ENCODE results near the gene RTL3.

Gene RTL3

DNA sequence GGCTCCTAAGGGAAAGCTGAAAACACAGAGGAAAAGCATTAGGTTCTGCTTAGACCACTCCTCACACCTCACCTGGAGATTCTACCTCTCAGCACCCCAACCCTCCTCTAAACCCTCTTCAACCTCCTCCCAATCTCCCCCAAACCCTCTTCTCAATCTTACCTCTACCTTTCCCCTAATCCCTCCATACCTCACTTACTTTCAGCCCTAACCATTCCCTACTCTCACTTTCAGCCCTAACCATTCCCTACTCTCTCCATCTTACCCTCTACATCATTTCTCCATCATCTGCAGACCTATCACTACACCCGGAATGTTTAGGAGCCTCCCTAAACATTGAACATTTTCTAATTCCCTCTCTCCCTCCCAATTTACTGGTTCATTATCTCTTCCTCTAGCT is 3.5 kb downstream of the RTL3 start:
- no peak overlapping the region for H2BK15ac ChIP-seq (ENCODE audit: low read length)
- no peak overlapping the region for H3K27ac ChIP-seq (replicated peaks; ENCODE audit: low read length)
- no peak overlapping the region for H4K8ac ChIP-seq (ENCODE audit: low read depth, low read length)
- no peaks in the 10 kb centered on the region for H3K36me3 ChIP-seq (replicated peaks in 1 of 2; ENCODE audit: control insufficient read depth in 2 of 2, insufficient read depth in 2 of 2, low read length in 2 of 2)
- H3K79me1 ChIP-seq (ENCODE audit: low read depth, low read length), result no peaks in the 10 kb centered on the region
- H2BK120ac ChIP-seq (ENCODE audit: low read depth, low read length), result no peak overlapping the region
- no peak overlapping the region for H3K18ac ChIP-seq (ENCODE audit: low read length)
- no peak overlapping the region for H3K4ac ChIP-seq (ENCODE audit: low read length)
- H2AK5ac ChIP-seq (ENCODE audit: low read depth, low read length), result no peak overlapping the region
- no peak overlapping the region for H3K9ac ChIP-seq (ENCODE audit: low read depth, low read length, poor library complexity)
- H4K91ac ChIP-seq (ENCODE audit: low read depth, low read length, poor library complexity), result no peak overlapping the region
- no peak overlapping the region for H3K23ac ChIP-seq (ENCODE audit: low read depth, low read length, poor library complexity)
- H3K9me3 ChIP-seq (replicated peaks in 1 of 2; ENCODE audit: control insufficient read depth in 2 of 2, insufficient read depth in 1 of 2, low read depth in 1 of 2, low read length in 2 of 2), result no peaks in the 10 kb centered on the region
- WGBS, 2 donors (ENCODE audit: extremely low coverage in 2 of 2, insufficient read length in 2 of 2, insufficient replicate concordance in 1 of 2), result no CpG with 5 or more reads among the region's 1 CpG
- H3K4me1 ChIP-seq (ENCODE audit: control insufficient read depth in 2 of 2, insufficient read depth in 1 of 2, low read depth in 1 of 2, low read length in 2 of 2), result no peaks in the 10 kb centered on the region
- H3K14ac ChIP-seq (ENCODE audit: low read length), result no peak overlapping the region
- H3K27me3 ChIP-seq (ENCODE audit: control insufficient read depth in 3 of 3, insufficient read depth in 3 of 3, low read depth in 1 of 3, low read length in 3 of 3), result no peaks in the 10 kb centered on the region
- H3K4me3 ChIP-seq (ENCODE audit: low read length in 2 of 2), result no peak overlapping the region
- H2BK12ac ChIP-seq (ENCODE audit: low read length), result no peak overlapping the region
- no peak overlapping the region for H2AFZ ChIP-seq (ENCODE audit: low read length)
- no peak overlapping the region for H2BK5ac ChIP-seq (ENCODE audit: low read length)
- no peak overlapping the region for H3K4me2 ChIP-seq (ENCODE audit: insufficient read depth, low read length, poor library complexity, severe bottlenecking)
- DNase-seq (ENCODE audit: low spot score), result no peak

DNA sequence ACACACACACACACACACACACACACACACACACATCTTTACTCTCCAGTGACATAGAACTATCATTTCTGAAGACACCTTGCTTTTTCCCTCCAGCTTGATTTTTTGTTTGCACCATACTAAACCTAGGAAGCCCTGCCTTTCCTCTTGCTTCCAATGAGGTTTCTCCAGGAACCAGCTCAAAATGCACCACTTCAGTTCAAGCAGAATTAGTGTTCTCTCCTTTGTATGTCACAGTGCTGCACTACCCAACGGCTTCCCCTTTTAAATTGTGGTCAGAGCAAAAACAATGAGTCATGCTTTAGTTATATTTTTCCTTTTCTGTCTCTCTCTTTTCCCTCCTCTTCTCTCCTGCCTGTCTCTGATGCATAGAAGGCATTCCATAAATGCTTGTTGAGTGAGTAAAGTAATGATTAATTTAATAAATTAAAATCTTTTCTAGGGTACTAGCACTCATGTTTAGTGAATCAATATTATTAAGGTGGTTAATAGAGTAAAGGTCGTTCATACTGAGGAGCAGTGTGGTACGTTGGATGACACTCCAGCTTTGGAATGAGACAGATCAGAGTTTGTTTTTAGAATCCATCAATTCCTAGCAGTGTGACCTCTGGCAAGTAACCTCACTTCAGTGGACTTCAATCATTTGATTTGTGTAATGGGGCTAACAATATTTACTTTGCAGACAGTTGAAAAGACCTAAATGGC is 5.9 kb downstream of the RTL3 start:
- H2BK120ac ChIP-seq (ENCODE audit: low read depth, low read length), result no peak overlapping the region
- H3K79me1 ChIP-seq (ENCODE audit: low read depth, low read length), result no peaks in the 10 kb centered on the region
- H3K18ac ChIP-seq (ENCODE audit: low read length), result no peak overlapping the region
- H4K91ac ChIP-seq (ENCODE audit: low read depth, low read length, poor library complexity), result no peak overlapping the region
- no peak overlapping the region for H3K14ac ChIP-seq (ENCODE audit: low read length)
- no peak overlapping the region for H2AFZ ChIP-seq (ENCODE audit: low read length)
- no peak overlapping the region for H2AK5ac ChIP-seq (ENCODE audit: low read depth, low read length)
- H2BK5ac ChIP-seq (ENCODE audit: low read length), result no peak overlapping the region
- H3K27ac ChIP-seq (replicated peaks; ENCODE audit: low read length), result no peak overlapping the region
- H2BK12ac ChIP-seq (ENCODE audit: low read length), result no peak overlapping the region
- H3K4me3 ChIP-seq (ENCODE audit: low read length in 2 of 2), result no peak overlapping the region
- H3K4me2 ChIP-seq (ENCODE audit: insufficient read depth, low read length, poor library complexity, severe bottlenecking), result no peak overlapping the region
- H4K8ac ChIP-seq (ENCODE audit: low read depth, low read length), result no peak overlapping the region
- no peak overlapping the region for H2BK15ac ChIP-seq (ENCODE audit: low read length)
- no peak overlapping the region for H3K4ac ChIP-seq (ENCODE audit: low read length)
- no peaks in the 10 kb centered on the region for H3K36me3 ChIP-seq (replicated peaks in 1 of 2; ENCODE audit: control insufficient read depth in 2 of 2, insufficient read depth in 2 of 2, low read length in 2 of 2)
- DNase-seq (ENCODE audit: low spot score), result no peak
- H3K9me3 ChIP-seq (replicated peaks in 1 of 2; ENCODE audit: control insufficient read depth in 2 of 2, insufficient read depth in 1 of 2, low read depth in 1 of 2, low read length in 2 of 2), result no peaks in the 10 kb centered on the region
- H3K4me1 ChIP-seq (ENCODE audit: control insufficient read depth in 2 of 2, insufficient read depth in 1 of 2, low read depth in 1 of 2, low read length in 2 of 2), result no peaks in the 10 kb centered on the region
- H3K23ac ChIP-seq (ENCODE audit: low read depth, low read length, poor library complexity), result no peak overlapping the region
- no CpG with 5 or more reads among the region's 3 CpGs for WGBS, 2 donors (ENCODE audit: extremely low coverage in 2 of 2, insufficient read length in 2 of 2, insufficient replicate concordance in 1 of 2)
- no peaks in the 10 kb centered on the region for H3K27me3 ChIP-seq (ENCODE audit: control insufficient read depth in 3 of 3, insufficient read depth in 3 of 3, low read depth in 1 of 3, low read length in 3 of 3)
- no peak overlapping the region for H3K9ac ChIP-seq (ENCODE audit: low read depth, low read length, poor library complexity)

DNA sequence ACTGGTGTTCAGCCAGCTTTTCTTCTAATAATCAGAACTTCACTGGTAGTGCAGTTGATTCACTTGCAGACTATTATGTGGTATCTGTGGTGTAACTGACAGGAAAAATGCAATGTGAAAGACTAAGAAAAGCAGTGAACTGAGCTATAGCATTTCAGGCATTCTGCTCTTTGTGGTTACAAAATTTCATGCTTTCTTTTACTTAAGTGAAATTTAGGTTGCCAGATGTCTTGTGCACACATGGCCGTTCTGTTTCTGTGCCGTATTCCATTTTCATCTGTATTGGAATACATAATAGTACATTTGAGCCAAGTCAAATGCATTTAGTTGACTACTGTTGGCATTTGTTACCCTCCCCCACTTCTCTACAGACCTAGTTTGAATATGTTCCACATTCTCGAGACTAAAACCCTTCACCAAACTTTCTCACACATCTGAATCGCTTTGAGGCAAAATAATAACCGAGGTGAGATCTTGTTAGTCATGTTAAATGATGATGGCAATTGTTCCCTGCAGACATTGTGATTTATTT is 8.2 kb downstream of the RTL3 start:
- H3K27ac ChIP-seq (replicated peaks; ENCODE audit: low read length), result no peak overlapping the region
- H3K9me3 ChIP-seq (replicated peaks in 1 of 2; ENCODE audit: control insufficient read depth in 2 of 2, insufficient read depth in 1 of 2, low read depth in 1 of 2, low read length in 2 of 2), result no peaks in the 10 kb centered on the region
- no peak overlapping the region for H3K4me2 ChIP-seq (ENCODE audit: insufficient read depth, low read length, poor library complexity, severe bottlenecking)
- H3K23ac ChIP-seq (ENCODE audit: low read depth, low read length, poor library complexity), result no peak overlapping the region
- H3K4me3 ChIP-seq (ENCODE audit: low read length in 2 of 2), result no peak overlapping the region
- H4K8ac ChIP-seq (ENCODE audit: low read depth, low read length), result no peak overlapping the region
- no peak overlapping the region for H3K4ac ChIP-seq (ENCODE audit: low read length)
- H2AK5ac ChIP-seq (ENCODE audit: low read depth, low read length), result no peak overlapping the region
- H3K4me1 ChIP-seq (ENCODE audit: control insufficient read depth in 2 of 2, insufficient read depth in 1 of 2, low read depth in 1 of 2, low read length in 2 of 2), result no peaks in the 10 kb centered on the region
- WGBS, 2 donors (ENCODE audit: extremely low coverage in 2 of 2, insufficient read length in 2 of 2, insufficient replicate concordance in 1 of 2), result no CpG with 5 or more reads among the region's 5 CpGs
- no peak overlapping the region for H2BK120ac ChIP-seq (ENCODE audit: low read depth, low read length)
- H2BK5ac ChIP-seq (ENCODE audit: low read length), result no peak overlapping the region
- no peak overlapping the region for H2AFZ ChIP-seq (ENCODE audit: low read length)
- no peak for DNase-seq (ENCODE audit: low spot score)
- no peaks in the 10 kb centered on the region for H3K79me1 ChIP-seq (ENCODE audit: low read depth, low read length)
- no peak overlapping the region for H3K18ac ChIP-seq (ENCODE audit: low read length)
- H3K36me3 ChIP-seq (replicated peaks in 1 of 2; ENCODE audit: control insufficient read depth in 2 of 2, insufficient read depth in 2 of 2, low read length in 2 of 2), result no peaks in the 10 kb centered on the region
- no peak overlapping the region for H3K9ac ChIP-seq (ENCODE audit: low read depth, low read length, poor library complexity)
- no peak overlapping the region for H3K14ac ChIP-seq (ENCODE audit: low read length)
- no peak overlapping the region for H2BK12ac ChIP-seq (ENCODE audit: low read length)
- H4K91ac ChIP-seq (ENCODE audit: low read depth, low read length, poor library complexity), result no peak overlapping the region
- no peaks in the 10 kb centered on the region for H3K27me3 ChIP-seq (ENCODE audit: control insufficient read depth in 3 of 3, insufficient read depth in 3 of 3, low read depth in 1 of 3, low read length in 3 of 3)
- H2BK15ac ChIP-seq (ENCODE audit: low read length), result no peak overlapping the region

DNA sequence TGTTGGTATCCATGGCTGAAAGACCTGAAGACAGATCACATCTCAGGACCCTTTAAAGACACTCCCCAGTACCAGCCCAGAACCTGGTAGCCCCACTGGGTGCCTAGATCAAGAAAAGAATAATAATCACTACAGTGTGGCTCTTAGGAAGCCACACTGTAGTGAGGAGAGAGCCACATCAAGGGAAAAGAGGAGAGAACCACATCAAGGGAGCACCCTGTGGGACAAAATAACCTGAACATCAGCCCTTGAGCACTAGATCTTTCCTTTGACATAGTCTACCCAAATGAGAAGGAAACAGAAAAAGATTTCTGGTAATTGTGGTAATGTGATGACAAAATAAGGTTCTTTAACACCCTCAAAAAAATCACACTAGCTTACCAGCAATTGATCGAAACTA is 15.3 kb downstream of the RTL3 start:
- Histone ChIP-seq H3K79me1 (ENCODE audit: low read depth, low read length) (no peaks in the 10 kb centered on the region), H2BK12ac (ENCODE audit: low read length) (no peak overlapping the region), H2AFZ (ENCODE audit: low read length) (no peak overlapping the region), H3K4me1 (ENCODE audit: control insufficient read depth in 2 of 2, insufficient read depth in 1 of 2, low read depth in 1 of 2, low read length in 2 of 2) (no peaks in the 10 kb centered on the region), H4K8ac (ENCODE audit: low read depth, low read length) (no peak overlapping the region), H2AK5ac (ENCODE audit: low read depth, low read length) (no peak overlapping the region), H3K4ac (ENCODE audit: low read length) (no peak overlapping the region), H3K18ac (ENCODE audit: low read length) (no peak overlapping the region), H2BK5ac (ENCODE audit: low read length) (no peak overlapping the region), H4K91ac (ENCODE audit: low read depth, low read length, poor library complexity) (no peak overlapping the region), H3K23ac (ENCODE audit: low read depth, low read length, poor library complexity) (no peak overlapping the region), H2BK15ac (ENCODE audit: low read length) (no peak overlapping the region), H3K9me3 (replicated peaks in 1 of 2; ENCODE audit: control insufficient read depth in 2 of 2, insufficient read depth in 1 of 2, low read depth in 1 of 2, low read length in 2 of 2) (no peaks in the 10 kb centered on the region), H3K27me3 (ENCODE audit: control insufficient read depth in 3 of 3, insufficient read depth in 3 of 3, low read depth in 1 of 3, low read length in 3 of 3) (no peaks in the 10 kb centered on the region), H3K9ac (ENCODE audit: low read depth, low read length, poor library complexity) (no peak overlapping the region), H3K4me3 (ENCODE audit: low read length in 2 of 2) (no peak overlapping the region), H3K27ac (replicated peaks; ENCODE audit: low read length) (no peak overlapping the region), H3K14ac (ENCODE audit: low read length) (no peak overlapping the region), H2BK120ac (ENCODE audit: low read depth, low read length) (no peak overlapping the region), H3K36me3 (replicated peaks in 1 of 2; ENCODE audit: control insufficient read depth in 2 of 2, insufficient read depth in 2 of 2, low read length in 2 of 2) (no peaks in the 10 kb centered on the region), H3K4me2 (ENCODE audit: insufficient read depth, low read length, poor library complexity, severe bottlenecking) (no peak overlapping the region)
- no CpG with 5 or more reads among the region's 1 CpG for WGBS, 2 donors (ENCODE audit: extremely low coverage in 2 of 2, insufficient read length in 2 of 2, insufficient replicate concordance in 1 of 2)
- DNase-seq (ENCODE audit: low spot score), result no peak
